Sciatic nerve (tissue), 2 donors: Measurements from ENCODE around the gene ZNF343. TPM values are rescaled to one million over a fixed set of nuclear protein-coding genes. Genes with fewer than 3 reads are reported as not detected.
"Not testable (repeated sequence)": the region's sequence is repeated elsewhere in the genome, so short reads cannot be mapped to it uniquely, and the experiment has no call there.

ENCODE experiments used
- ATAC-seq: fragments of 200-7000 bp; cut with Tn5 transposase; one replicate; pipeline ENCODE4 v1.9.1; 2020; ENCODE audit warnings: mild to moderate bottlenecking, moderate library complexity
- DNase-seq: peaks from one replicate; pipeline ENCODE4 v3.0.0-alpha.2; 2020; ENCODE audit warnings: low spot score
- intact Hi-C: fragments of 100-400 bp; cut with DNase I; formaldehyde crosslinking; loops from one replicate; pipeline ENCODE4 v1.14.2; 2022
- total RNA-seq: library from RNA; stranded (reverse); fragmentation: NEBNext Ultra II Directional; extraction: Animal tissue kit (Norgen Biotek cat#: 25700); gene quantifications from one replicate; pipeline ENCODE4 v1.2.1, GENCODE V29; 2021
- donor health status: DM: no; HTN: no; CAD: no.
- donor health status: DM: no; HTN: no; CAD: no.

Gene ZNF343
- total RNA-seq: 16.3 TPM

DNA sequence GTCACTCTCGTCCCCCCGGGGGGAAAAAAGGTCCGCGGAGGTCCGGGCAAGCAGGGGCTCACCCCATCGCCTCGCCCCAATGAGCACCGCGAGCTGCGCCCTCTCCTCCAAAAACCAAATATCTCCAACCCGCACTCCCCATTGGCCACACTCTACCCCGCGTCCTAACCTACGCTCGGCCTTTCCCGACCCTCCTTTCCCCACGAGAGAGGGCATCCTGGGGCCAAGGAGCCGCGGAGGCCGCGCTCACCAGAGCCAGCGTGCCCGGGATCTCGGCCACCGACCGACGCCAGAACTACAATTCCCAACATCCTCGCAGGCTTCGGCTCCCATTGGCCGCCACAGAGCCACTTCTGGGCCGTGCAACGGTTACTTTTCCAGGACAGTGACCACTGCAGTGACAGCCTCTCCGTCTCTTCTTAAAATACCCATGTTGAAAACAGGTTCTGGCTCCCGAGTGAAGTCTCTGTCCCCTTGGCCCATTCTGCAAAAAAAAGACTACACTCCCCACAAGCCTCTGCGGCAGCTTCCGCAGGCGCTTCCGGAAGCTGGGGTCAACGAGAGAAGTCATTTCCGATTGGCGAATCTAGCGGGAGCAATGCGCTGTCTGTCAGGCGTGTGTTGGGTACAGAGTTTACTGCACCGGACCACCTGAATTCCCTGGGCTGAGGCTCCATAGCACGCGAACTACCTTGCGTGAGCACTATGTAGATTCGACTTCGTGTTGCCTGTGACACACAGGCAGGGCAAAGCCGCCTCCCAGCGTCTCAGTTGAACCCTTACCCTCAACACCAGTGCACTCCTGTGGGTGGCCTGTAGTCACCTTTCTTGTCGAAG lies at the start of gene ZNF343:
Gene ZNF343, minus strand, starts transcription at position 285 of the 837 bp plus-strand sequence. CDS start 15,020 bp downstream, outside the sequence.
- ATAC-seq: peak; percentile 98
- DNase-seq: peak; percentile 86
- intact Hi-C loops: no loop called here

GRCh38 chr20:2557873-2558580 lies 49.3 kb upstream of the ZNF343 start:
- ATAC-seq (no peak), DNase-seq (no peak)
- intact Hi-C loops: no loop called here

- DNase-seq: no peak
- intact Hi-C loops: no loop called here
- ATAC-seq: no peak
Observed at GRCh38 chr20:2545594-2545993, 36.9 kb upstream of the ZNF343 start.

GRCh38 chr20:2544211-2544610 lies 35.5 kb upstream of the ZNF343 start:
- ATAC-seq: no peak
- DNase-seq: no peak
- intact Hi-C loops: no loop called here

GRCh38 chr20:2542361-2542760 lies 33.6 kb upstream of the ZNF343 start:
- intact Hi-C loops: no loop called here
- DNase-seq (no peak), ATAC-seq (no peak)

- DNase-seq (no peak), ATAC-seq (no peak)
- intact Hi-C loops: no loop called here
Observed at GRCh38 chr20:2541940-2542339, 33.2 kb upstream of the ZNF343 start.

DNA sequence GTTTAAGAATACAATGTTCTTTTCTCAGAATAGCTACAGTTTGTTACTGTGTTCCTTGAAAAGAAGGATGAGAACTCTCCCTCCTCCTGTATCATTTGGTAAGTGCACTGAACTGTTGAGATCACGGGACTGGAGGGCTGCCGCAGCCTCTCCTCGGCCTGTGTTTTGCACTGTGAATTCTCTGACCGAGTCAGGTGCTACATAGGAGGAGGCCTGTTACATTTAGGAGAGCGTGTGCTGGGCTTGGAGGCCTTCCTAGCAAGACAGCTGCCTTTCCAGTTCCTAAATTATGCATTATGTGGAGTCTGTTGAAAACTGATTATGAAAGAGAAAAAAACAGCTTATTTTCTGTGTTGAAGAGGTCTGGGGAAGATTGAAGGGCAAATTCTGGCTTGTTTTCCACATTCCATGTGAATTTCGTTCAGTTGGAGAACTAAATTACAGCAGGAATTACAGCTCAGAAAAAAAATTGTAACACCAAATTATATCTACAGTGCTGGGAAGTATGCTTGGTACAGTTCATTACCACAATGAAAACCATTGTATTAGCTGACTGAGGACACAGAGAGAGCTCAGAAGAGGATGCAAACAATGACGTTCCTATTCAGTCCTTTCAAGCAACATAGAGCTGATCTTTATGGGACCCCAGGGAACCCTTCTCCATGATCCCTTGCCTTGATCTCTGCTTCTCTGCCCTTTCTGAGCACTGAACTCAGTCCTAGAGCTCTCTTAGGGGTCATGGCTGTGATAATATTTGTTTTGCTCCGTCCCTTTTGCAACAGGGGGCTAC lies 30.4 kb upstream of the ZNF343 start:
- intact Hi-C loops: no loop called here
- ATAC-seq: peak; percentile 94
- no peak for DNase-seq

GRCh38 chr20:2538356-2538755 lies 29.6 kb upstream of the ZNF343 start:
- ATAC-seq (no peak), DNase-seq (no peak)
- intact Hi-C loops: no loop called here

DNA sequence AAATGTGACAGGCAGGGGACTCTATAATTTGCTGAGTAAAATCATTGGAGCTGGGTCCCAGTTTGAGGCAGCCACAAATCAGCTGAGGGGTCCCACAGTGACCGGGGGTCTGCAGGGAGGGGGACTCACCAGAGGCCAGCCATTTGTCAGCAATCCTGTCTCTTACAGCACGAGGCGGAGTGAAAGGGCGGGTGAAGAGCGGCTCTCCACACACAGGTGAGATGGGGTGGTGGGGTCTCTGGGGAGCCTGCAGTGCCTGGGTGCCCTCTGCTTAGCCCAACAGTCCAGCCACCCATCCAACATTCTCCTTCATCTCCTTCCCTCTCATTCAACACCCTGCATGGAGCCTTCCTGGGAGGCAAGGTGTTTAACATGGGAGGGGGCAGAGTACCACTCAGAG lies 28.4 kb upstream of the ZNF343 start:
- DNase-seq (no peak), ATAC-seq (no peak)
- intact Hi-C loops: no loop called here

DNA sequence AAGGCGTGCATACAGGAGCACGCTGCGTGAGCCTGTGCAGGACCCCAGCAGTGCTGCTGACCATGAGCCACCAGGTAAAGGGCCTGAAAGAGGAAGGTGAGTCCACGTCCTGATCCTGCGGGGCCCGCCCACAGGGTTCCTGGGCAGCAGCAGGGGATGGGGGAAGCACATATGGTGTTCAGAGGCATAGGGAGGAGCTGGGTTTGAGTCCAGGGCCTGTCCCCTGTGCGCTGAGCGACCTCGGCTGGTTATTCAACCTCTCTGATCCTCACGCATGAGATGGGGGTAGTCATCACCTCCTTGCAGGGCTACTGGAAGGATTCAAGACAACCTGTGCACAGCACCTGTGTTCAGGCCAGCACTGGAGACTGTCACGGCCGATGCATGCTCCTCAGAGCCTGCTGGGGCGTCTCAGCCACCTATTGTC lies 27.9 kb upstream of the ZNF343 start, which contains the start of gene TMC2:
Gene TMC2, plus strand, starts transcription at position 14 of the 427 bp plus-strand sequence. Its CDS starts 49 bp downstream, at position 63.
- no peak for ATAC-seq
- DNase-seq: no peak
- intact Hi-C loops: no loop called here

DNA sequence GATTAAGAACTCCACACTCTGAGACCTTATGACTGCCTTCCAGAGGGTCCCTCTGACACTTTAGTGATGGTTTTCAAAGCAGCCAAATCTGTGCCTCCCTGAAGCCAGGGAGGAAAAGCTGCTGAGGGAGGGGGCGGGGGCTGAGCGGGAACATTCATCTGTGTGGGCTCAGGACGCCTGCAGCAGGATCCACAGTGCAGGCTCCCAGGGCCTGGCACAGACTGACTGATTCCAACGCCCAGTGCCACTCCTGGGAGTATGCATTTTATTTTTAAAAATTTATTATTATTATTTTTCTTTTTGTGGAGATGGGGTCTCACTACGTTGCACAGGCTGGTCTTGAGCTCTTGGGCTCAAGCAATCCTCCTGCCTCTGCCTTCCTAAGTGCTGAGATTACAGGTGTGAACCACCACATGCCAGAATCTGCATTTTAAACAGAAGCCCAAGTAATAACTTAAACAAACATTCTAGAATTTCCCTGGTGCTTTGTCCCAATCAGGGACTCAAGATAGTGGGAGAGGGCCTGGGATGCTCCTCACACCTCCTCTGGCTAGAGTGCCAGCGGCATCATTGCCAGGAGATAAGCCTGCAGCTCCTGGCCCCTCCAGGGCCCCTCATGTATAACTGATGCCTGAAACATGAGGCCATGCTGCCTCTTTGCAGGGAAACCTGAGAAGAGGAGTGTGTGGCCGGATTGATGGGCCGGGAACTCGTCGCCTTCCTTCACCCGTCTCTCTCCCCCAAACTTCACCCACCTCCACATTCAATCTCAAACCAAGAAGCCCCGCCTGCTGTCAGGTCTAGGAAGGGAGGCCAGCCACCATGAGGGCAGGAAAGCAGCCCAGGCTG lies 27.2 kb upstream of the ZNF343 start:
- DNase-seq (no peak), ATAC-seq (no peak)
- intact Hi-C loops: no loop called here

DNA sequence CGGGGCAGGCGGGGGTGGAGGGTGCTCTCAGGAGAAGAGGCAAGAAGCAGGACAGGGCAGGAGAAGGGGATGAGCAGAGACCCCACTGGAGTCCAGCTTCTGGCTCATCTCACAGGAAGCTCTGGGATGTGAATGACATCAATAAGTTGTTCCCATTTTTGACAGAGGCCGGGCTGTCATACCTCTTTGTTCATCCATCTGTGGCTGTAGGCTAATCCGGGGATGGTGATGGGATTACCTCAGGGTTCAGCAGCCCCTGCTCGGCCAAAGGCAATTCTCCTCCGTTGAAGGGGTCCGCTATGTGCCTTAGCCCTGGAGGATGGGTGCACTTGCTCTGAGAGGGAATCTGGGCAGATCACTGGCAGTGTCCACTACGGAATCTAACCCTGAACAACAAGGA lies 24.4 kb upstream of the ZNF343 start:
- no peak for DNase-seq
- intact Hi-C loops: no loop called here
- ATAC-seq: no peak

GRCh38 chr20:2528671-2529271 lies 20.1 kb upstream of the ZNF343 start:
- ATAC-seq (no peak), DNase-seq (no peak)
- intact Hi-C loops: loop anchor here (10.0 kb wide), 1 partner anchor 126 kb away; the partner anchor contains the start of gene NOP56

GRCh38 chr20:2527762-2528161 lies 19.0 kb upstream of the ZNF343 start:
- intact Hi-C loops: loop anchor here (10.0 kb wide), 1 partner anchor 127 kb away; the partner anchor contains the start of gene NOP56
- ATAC-seq: no peak
- no peak for DNase-seq

DNA sequence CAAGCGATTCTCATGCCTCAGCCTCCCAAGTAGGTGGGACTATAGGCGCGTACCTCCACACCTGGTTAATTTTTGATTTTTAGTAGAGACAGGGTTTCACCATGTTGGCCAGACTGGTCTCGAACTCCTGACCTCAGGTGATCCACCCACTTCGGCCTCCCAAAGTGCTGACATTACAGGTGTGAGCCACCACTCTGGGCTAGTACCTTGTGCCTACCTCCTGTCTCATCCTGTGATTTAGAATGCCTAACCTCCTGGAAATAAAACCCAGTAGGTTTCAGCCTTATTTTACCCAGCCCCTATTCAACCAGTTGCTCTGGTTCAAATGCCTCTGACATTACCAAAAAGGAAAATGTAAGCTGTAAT lies 17.5 kb upstream of the ZNF343 start:
- intact Hi-C loops: loop anchor here (10.0 kb wide), 1 partner anchor 129 kb away; the partner anchor contains the start of gene NOP56
- not testable (repeated sequence) for ATAC-seq, DNase-seq

DNA sequence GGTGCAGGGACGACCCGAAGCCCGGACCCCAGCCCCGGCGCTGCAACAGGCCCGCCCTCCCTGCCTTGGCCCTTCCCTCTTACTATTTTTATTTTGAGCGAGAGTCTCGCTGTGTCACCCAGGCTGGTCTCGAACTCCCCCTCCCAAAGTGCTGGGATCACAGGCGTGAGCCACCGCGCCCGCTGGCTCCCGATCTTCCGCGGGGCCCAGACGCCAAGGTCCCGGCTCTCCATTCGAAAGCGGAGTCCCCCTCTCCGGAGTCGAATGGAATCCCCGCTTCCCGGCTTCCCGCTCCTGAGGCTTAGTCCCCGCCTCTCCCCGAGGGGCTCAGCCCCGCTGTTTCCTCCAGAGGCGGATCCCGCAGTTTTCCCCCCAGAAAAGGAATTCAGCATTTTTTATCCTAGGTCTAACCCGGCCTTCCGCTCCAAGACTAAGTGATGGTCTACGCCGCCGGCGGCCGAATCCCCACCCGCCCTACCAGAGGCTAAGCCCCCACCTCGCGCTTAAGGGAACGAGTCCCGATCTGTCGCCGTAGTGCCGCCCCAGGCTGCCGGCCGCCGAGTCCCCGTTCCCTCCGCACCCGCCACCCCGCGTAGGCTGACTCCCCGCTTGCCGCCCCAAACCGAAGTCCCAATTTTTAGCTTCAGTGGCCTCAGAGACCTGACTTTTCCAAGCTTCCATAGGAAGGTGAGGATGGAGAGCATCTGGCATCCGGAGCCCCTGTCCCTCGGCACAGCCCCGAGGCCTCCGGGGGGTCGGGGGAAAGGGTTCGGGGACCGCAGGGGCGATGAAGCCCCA lies 16.2 kb upstream of the ZNF343 start:
- intact Hi-C loops: loop anchor here (10.0 kb wide), 1 partner anchor 130 kb away; the partner anchor contains the start of gene NOP56
- DNase-seq (peak; percentile 72), ATAC-seq (peak; percentile 68)
